ENCODE measurements around the gene FAM221B.
A peak's percentile ranks its signal among the peaks of the same experiment; 100 is the strongest.

The FAM221B gene

DNA sequence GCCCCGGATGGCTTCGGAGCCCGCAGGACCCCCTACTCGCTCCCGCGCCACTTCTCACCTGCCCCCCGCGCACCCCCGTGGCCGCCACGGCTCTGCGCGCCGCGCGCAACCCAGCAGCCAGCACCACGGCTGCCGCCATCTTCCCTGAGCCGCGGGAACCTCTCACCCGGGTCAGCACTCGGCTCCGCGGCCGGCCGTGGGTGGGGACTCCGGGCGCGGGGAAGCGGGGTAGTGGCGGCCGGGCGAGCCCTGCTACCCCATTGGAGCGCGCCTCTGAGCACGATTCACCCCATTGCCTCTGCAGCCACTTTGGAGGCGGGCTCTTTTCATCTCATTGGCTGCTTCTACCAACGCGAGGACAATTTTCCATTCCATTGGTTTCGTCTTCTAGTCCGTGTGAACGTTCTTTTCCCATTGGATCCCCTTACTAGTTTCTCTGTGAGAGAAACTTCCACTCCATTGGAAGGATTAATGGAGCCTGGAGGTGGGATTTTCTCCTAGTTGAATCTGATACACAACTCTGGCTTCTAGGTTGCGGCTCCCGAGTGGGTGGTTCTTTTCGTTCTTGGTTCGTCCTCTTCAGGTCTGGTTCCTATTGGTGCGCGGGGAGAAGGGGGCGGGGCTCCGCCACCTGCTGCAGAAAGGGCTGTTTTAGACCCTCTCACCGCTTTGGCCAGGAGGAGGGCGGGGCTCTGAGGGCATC is 13.5 kb downstream of the FAM221B start, which contains the start of gene HINT2:
Gene HINT2, minus strand, starts transcription at position 202 of the 703 bp plus-strand sequence. Its CDS starts 63 bp downstream, at position 139.
- DNase-seq = peak; percentile 97 to 98

DNA sequence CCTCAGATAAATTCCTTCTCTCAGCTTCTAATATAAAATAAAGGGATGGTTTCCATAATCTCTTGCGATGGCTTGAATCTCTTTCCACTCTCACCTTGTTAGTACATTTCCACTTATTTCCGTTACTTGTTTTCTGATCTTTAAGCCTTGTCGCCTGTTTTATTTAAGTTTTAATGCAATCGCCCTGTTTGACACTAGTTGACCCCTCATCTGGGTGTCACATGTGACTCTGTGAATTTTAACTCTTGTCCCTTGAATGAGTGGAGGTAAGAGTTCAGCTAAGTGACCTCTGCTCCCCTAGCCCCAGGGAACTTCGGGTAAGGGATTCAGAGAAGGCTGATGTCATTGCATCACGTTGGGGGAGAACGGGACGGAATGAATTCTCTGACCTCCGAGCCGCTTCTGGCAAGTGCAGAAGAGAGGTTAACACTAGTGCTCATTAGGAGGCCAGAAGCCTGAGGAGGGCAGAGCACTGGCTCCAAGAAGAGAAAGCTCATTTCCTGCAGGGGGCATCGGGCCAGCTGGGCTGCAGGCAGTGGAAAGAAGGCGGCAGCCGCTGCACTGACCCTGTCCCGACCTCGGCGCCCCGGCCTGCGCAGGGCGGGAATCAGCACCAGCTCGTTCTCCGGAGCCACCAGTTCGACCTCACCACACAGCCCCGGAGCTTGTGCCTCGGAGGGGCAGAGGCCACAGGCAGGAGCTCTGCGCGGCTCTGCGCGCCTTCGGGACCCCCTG is 14.3 kb downstream of the FAM221B start:
- DNase-seq = peak; percentile 70 to 73

DNA sequence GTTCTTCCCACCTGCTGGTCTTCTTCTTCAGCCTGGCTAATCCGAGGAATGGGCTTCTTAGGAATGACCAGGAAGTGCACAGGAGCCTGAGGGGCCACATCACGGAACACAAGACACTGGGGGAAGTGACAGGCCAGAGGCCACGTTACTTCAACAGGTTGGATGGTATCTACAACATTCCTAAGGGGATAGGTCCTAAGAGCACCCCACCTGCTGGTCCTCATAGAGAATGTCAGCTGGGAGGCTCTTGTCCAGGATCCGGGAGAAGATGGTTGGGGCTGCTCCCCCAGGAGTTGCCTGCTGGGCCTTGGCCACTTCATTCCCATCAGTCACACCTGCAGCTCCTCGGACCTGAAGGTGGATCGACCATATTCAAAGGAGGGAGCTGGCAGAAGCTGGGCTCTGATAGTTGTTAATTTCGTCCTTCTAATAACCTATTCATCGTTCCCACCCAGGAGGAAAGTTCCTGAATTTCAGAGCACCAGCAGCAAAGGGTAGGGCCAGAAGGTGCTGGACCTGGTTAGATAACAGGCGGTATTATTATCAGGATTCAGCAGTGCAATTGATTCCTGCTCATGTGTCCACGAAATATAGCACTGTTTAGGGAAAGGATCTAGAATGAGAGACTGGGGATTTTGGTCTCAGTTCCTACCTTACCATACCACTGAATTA is 15.0 kb downstream of the FAM221B start:
- DNase-seq = no peak

DNA sequence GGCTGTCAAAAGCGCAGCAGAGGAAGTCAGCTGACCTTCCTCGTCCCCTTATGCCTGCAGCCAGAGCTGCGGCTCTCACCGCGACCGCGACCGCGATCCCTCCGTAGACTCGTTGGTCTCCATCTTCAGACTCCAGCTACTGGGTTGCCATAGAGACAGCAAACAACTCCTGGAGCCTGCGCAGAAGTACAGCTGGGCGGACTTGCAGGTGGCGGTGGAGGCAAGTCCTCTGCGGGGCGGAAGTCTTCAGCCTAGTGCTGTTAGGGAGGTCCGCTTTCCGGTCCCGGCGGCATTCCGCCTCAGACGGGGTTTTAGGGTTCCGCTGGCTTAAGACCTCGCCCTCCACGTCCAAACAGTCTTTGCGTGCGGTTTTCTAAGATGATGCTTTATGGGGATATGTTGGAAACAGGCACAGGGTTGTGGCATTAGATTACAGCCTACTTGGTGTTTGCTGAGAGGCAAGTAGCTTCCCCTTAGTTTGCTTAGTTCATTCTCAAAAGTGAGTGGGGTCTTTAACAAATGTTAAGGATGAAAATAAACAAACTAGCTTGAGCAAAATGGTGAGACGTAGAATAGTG is 16.4 kb downstream of the FAM221B start, which contains the start of gene SPAG8:
Gene SPAG8, minus strand, starts transcription at position 238 of the 578 bp plus-strand sequence. Its CDS starts 115 bp downstream, at position 123.
- DNase-seq = peak; percentile 91 to 94

DNA sequence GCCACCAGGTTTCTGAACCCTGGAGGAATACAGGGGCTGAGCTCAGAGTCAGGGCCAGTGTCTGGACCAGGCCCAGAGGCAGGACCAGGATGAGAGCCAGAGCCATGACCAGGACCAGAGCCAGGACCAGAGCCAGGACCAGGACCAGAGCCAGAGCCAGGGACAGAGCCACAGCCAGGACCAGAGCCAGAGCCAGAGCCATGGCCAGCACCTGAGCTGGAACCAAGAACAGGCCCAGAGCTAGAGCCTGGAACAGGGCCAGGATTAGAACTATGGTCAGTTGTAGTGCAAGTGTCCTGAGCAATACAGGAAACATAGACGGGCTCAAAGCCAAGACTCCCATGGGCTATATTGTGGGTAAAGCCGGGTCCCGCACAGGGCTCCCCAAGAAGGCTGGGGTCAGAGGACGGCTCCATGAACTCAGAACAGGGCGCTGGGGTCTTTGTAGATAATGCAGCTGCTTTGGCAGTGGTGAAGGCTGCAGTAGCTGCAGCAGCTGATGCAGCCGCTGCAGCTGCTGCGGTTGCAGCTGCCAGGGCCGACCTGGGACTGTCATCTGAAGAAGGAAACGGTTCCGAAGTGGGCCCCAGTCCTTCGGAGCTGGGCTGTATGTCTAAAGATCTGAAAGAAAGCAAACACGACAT is 17.0 kb downstream of the FAM221B start:
- no peak for DNase-seq

DNA sequence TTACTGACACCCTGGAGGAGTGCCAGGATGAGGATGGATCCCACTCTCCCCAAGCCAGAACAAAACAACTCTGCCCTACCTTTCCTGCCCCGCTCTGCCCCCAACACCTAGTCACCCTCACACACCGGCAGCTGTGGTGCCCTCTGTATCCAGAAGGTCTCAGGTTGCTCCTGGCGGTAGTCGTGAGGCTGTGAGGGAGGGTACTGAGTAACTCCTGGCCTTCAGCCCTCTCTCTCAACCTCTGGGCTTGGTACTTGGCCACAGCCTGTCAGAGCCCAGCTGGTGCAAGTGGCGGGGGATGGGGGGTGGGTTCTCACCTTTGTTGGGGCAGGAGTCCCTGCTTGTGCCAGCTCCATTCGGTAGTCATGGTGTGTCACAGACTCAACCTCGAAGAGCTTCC is 18.4 kb downstream of the FAM221B start:
- DNase-seq = no peak

DNA sequence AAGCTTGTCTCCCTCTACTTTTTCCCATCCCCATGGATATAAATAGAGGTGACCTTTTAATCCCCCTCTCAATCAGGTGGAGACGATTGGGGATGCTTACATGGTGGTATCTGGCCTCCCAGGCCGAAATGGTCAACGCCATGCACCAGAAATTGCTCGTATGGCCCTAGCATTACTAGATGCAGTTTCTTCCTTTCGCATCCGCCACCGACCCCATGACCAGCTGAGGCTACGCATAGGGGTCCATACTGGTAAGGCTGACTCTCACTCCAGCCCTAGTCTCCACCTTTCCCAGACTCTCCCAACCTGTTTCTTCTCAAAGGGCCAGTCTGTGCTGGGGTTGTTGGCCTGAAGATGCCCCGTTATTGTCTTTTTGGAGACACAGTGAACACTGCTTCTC is 20.1 kb downstream of the FAM221B start:
- no peak for DNase-seq

DNA sequence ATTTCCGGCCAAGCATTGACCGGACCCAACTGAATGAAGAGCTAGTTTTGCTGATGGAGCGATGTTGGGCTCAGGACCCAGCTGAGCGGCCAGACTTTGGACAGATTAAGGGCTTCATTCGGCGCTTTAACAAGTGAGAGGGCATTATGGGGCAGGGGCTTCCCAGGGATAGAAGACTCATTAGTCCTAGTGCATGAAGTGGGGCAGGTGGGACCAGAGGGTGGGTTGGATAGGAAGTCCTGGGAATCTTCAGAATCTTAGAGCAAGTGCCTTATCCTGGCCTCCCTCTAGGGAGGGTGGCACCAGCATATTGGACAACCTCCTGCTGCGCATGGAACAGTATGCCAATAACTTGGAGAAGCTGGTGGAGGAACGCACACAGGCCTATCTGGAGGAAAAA is 22.4 kb downstream of the FAM221B start:
- no peak for DNase-seq

DNA sequence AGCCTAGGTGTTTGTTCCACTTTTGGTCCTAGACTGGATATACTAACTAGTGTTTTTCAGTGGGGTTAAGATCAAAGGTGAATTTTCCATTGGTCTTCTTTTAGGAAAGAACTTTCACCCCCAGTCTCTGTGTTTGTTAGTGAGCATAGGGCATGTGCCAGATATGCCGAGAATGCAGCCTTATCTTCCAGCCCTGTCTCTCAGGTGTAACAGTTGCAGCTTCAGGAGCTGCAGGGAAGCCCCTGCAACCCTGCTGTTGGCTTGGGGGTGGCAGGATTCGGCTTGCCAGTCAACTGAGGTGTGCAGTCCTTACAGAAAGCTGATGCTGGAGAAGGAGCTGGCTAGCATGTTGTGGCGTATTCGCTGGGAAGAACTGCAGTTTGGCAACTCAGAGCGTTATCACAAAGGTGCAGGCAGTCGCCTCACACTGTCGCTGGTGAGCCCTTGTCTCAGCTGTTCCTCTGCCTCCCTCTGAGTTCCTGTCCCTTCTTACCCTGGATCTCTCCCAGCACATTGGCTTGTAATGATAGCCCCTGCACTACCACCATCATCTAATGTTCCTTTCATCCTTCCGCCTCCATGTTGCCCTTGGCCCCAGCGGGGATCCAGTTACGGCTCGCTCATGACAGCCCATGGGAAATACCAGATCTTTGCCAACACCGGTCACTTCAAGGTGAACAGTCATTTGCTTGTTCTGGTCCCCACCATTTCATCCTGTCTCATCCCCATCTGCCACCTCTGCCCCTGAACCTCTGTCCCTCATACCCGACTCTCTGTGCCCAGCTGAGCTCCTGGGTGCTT is 27.0 kb downstream of the FAM221B start:
- no peak for DNase-seq

DNA sequence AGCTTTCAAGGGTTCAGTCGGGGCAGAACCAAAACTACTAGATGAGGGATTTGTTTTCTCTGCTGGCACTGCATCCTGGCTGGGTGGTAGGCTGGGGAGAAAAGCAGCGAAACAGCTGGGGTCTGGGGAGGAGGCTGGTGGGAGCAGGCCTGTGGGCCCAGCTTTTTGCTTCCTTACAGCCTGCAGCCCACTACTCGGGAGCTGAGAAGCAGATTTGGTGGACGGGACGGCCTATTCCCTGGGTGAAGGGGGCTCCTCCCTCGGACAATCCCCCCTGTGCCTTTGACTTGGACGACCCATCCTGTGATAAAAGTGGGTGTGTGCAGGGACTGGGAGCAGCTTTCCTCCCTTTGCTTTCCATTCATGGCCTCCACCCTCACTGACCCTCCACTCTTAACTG is 28.0 kb downstream of the FAM221B start:
- DNase-seq = no peak

DNA sequence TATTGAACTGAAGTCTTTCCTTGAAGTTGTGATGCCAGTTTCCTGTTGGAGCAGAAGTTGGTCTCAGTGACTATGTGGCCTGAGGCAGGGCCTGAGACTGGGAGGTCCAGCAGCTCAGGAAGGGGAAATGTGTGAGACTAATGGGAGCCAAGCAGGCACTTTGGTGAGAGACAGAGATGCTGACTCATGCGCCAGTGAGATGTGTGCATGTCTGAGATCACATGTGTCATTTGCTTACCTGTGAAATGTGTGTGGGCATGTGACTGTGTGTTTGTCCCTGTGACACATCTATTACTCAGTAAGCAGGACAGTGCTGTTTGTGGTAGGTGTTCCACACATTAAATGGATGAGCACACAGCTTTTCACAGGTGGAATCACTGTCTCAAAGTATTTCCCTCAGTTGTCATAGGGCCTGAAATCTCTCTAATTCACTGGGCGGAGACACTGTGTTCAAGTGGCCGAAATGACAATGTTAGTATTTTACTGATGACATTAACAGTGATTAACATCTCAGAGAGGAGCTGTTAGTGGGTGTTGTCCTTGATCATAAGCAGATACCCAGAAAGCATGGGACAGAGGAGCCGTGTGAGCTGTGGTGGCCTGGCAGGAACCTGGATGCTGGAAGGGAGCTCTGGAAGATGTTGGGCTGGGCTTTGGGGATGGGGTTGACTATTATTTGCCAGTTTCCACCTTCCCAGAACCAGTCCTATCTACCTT is 29.7 kb downstream of the FAM221B start:
- peak; percentile 62 to 66 for DNase-seq

DNA sequence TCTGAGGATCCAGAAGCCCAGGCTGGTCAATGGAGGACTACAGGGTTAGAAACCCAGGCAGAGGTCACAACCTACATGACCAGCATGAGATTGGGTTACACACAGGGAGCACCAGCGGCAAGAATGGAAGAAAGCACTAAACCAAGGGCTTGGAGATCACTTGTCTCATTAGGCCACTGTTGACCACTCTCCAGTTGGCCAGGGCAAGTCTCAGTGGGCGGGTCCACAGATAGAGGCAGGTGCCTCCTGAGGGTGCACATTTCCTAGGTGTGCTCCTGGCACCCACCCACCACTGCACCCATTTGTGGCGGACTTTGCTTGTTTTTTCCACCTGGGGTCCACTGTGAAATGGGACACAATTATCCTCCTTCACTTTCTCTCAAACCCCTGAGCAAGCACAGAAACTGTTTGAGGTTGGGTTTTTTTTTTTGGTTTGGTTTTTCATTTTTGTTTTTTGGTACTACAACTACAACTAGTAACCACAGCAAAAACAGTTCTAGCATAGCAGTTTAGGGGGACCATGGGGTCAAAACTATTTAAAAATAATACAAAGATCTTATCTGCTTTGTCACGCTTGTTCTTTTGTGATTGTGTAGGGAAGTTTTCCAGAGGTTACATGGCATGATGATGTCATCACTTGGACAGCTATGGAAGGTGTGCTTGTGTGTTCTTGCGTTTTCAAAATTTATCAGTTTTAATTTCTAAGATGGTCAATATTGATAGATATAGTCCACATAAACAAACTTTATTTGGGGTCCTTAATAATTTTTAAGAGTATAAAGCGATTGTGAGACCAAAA is 31.0 kb downstream of the FAM221B start:
- no peak for DNase-seq

DNA sequence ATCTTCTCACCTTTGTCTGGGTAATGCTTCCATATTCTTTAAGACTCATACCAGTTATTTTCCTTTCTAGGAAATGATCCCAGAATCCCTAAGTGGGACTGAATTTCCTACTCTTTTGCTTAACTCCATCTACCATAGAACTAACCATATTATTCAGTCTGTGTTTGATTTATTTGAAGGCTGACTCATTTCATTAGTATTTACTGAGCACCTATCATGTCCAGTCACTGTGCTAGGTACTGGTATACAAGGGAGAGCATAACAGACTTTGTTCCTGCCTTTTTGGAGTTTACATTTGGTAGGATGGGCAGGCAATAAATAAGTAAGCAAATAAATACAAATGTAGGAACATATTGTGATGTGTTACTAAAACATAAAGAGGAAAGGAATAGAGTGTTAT is 32.8 kb downstream of the FAM221B start:
- DNase-seq = no peak

DNA sequence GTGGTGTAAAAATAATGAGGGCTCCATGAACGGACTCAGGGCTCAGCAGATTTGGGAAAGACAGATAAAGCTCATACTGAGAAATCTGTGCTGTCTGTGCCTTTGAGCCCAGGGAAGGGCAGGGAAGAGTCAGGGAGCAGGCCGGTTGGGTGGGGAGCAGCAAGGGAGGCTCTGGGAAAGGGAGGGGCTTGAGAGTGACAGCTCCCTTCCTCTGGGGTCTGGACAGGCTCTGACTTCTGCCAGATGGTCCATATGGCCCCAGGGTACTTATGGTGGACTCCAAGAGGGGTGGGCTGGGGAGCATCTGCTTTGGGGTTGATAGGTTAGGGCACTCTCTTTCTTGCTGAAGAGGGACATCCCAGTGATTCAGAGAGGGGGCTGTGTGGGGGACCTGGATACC is 35.1 kb downstream of the FAM221B start:
- DNase-seq = no peak

DNA sequence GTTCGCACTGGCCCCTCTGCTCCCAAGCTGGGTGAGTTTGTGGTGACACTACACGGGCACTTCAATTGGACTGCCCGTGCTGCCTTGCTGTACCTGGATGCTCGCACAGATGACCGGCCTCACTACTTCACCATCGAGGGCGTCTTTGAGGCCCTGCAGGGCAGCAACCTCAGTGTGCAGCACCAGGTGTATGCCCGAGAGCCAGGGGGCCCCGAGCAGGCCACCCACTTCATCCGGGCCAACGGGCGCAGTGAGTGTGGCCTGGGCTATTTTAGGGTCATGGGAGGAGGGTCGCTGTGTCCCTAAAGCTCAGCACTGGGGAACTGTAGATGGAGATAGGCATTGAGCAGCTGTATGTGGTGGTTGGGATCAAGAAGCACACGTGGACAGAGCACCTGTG is 35.7 kb downstream of the FAM221B start:
- DNase-seq = no peak

DNA sequence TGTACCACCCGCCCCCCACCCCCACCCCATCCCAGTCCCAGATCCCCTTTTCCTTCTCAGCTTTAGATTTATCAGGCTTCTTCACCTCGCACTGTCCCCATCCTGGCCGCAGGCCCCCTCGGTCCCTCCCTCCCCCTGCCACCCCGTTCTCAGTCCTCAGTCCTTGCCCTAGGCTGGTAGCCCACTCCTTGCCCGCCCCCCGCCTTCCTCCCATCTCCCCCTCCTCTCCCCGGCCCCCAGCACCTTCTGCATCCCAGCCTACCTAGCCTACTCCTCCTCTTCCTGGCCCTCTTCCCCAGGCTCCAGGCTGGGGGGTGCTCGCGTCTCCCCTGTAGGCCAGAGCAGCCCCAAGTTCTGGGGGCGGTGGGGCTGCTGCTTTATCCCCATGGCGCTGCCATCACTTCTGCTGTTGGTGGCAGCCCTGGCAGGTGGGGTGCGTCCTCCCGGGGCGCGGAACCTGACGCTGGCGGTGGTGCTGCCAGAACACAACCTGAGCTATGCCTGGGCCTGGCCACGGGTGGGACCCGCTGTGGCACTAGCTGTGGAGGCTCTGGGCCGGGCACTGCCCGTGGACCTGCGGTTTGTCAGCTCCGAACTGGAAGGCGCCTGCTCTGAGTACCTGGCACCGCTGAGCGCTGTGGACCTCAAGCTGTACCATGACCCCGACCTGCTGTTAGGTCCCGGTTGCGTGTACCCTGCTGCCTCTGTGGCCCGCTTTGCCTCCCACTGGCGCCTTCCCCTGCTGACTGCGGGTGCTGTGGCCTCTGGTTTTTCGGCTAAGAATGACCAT is 36.3 kb downstream of the FAM221B start:
- no peak for DNase-seq

DNA sequence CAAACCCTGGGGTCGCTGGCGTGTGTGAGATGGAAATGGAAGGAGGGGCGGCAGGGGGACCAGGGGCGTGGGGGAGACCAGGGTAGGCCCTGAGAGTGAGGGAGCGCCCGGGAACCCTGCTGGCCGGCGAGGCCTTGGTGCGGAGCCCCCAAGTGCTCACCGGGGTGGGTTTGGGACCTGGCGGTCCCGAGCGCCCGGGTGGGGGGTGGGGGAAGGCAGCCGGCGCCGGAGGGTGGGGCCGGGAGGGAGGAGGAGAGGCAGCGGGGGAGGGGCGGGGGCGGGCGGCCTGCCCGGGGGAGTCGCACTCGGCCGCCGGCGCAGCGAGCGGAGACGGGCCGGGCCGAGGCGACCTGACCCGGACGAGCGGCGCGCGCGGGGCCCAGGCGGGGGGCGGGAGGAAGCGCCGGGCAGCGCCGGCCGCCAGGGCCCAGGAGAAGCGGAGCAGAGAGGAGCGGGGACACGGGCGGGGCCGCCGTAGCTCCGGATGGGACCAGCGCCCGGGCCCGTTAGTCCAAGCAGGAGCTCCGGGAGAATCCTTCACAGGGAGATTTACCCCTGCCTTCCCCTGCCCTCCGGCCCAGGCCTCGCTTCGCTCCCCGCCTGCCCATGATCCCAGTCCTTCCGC is 37.1 kb downstream of the FAM221B start, which contains the start of gene NPR2:
Gene NPR2, plus strand, starts transcription at position 295 of the 625 bp plus-strand sequence. CDS start 818 bp downstream, outside the sequence.
- no peak for DNase-seq

DNA sequence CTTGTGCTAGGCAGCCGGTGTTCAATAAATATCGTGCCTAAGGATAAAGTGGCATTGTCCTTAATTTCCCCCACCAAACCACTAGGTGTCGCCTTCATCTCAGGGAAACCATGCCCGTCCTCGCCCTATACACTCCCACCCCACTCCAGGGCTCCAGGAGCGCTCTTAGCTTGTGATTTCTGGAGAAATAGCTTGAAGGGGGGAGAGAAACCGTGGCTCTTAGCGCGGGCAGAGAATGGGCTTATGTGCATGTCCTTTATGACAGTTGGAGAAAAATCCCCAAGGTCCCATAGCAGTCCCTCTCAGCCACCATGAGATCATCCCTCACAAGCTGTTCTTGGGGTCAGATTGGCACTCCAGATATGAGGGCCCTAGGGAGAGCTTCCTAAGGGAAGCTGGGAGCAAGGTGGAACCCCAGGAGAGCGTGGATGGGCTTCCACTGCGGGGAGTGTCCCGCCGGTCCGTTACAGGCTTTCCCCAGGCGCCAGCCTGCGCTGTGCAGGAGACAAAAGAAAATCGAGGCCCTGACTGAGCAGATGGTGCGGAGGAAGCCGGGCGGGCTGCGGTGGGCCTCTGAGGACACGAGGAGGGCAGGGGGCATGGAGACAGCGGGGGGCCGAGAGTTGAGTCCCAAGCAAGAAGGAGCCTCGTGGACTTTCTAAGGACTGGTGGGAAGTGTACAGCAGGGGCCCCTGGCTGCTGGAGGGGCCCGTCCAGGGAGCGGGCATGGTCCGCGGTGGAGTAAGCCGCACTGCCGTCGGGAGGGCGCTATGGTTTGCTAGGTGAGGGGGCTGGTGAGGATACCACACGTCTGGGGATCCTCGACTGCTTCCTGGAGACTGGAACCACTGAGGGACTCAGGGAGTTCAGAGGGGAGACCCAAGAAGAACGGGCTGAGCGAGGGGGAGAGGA is 37.9 kb downstream of the FAM221B start:
- peak; percentile 57 to 60 for DNase-seq

Measured in activated T-cell treated with anti-CD3 and anti-CD28 coated beads, Interleukin-2, amount 50 U/mL, for 48 hours (primary cell).